Type B pancreatic cell (in vitro differentiated cells): ENCODE results near the gene NIPSNAP3A. TPM values are rescaled to one million over a fixed set of nuclear protein-coding genes. Genes with fewer than 3 reads are reported as not detected.

Experiments used
- DNase-seq: peaks from one replicate; pipeline ENCODE4 v3.0.0; 2021; ENCODE audit warnings: mixed read lengths; ENCODE audit not compliant: unreplicated experiment; ENCODE audit errors: extremely low spot score
- H3K27ac Mint-ChIP-seq: 2 replicates; pipeline ENCODE4 v1.8.0; 2021; ENCODE audit warnings: mild to moderate bottlenecking, mixed read lengths
- H3K27me3 Mint-ChIP-seq: 2 replicates; pipeline ENCODE4 v1.8.0; 2021; ENCODE audit warnings: mixed read lengths
- H3K36me3 Mint-ChIP-seq: 2 replicates; pipeline ENCODE4 v1.8.0; 2021; ENCODE audit warnings: mixed read lengths
- H3K4me1 Mint-ChIP-seq: one replicate; pipeline ENCODE4 v1.8.0; 2021; ENCODE audit warnings: mixed read lengths; ENCODE audit not compliant: unreplicated experiment
- H3K4me3 Mint-ChIP-seq: 2 replicates; pipeline ENCODE4 v1.8.0; 2021; ENCODE audit warnings: mild to moderate bottlenecking, mixed read lengths
- H3K9me3 Mint-ChIP-seq: 2 replicates; pipeline ENCODE4 v1.8.0; 2021; ENCODE audit warnings: mixed read lengths
- total RNA-seq: library from RNA; stranded (reverse); gene quantifications from 2 replicates; pipeline ENCODE4 v1.2.1, GENCODE V29; 2021; ENCODE audit warnings: low replicate concordance
- TF ChIP-seq, protein P1 (sequence below): fragments of 200-600 bp; sonication (generic); conservative IDR thresholded peaks from 2 replicates; pipeline ENCODE4 v1.5.0; 2021; ENCODE audit warnings: antibody characterized with exemption, mild to moderate bottlenecking

Gene NIPSNAP3A
- total RNA-seq, 1 donor from 2014 or later, result 17.1 TPM

- no peaks in the 10 kb centered on the region for H3K27me3 Mint-ChIP-seq
- peaks cover 4% of the 10 kb centered on the region for H3K4me1 Mint-ChIP-seq
- no peaks in the 10 kb centered on the region for H3K36me3 Mint-ChIP-seq
- TF ChIP-seq, protein P1, sequence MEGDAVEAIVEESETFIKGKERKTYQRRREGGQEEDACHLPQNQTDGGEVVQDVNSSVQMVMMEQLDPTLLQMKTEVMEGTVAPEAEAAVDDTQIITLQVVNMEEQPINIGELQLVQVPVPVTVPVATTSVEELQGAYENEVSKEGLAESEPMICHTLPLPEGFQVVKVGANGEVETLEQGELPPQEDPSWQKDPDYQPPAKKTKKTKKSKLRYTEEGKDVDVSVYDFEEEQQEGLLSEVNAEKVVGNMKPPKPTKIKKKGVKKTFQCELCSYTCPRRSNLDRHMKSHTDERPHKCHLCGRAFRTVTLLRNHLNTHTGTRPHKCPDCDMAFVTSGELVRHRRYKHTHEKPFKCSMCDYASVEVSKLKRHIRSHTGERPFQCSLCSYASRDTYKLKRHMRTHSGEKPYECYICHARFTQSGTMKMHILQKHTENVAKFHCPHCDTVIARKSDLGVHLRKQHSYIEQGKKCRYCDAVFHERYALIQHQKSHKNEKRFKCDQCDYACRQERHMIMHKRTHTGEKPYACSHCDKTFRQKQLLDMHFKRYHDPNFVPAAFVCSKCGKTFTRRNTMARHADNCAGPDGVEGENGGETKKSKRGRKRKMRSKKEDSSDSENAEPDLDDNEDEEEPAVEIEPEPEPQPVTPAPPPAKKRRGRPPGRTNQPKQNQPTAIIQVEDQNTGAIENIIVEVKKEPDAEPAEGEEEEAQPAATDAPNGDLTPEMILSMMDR, result no peak
- H3K27ac Mint-ChIP-seq, result no peak overlapping the region
- no peak overlapping the region for H3K4me3 Mint-ChIP-seq
- DNase-seq, result no peak
- no peaks in the 10 kb centered on the region for H3K9me3 Mint-ChIP-seq
These were observed 6.9 kb upstream of the NIPSNAP3A start for GRCh38 chr9:104740621-104741020.

GRCh38 chr9:104743376-104743985, 4.0 kb upstream of the NIPSNAP3A start:
- TF ChIP-seq, protein P1, result peak; percentile 87
- H3K4me1 Mint-ChIP-seq, result peaks cover 8% of the 10 kb centered on the region
- peaks cover 3% of the 10 kb centered on the region for H3K27me3 Mint-ChIP-seq
- H3K9me3 Mint-ChIP-seq, result no peaks in the 10 kb centered on the region
- no peak for DNase-seq
- H3K27ac Mint-ChIP-seq, result no peak overlapping the region
- no peaks in the 10 kb centered on the region for H3K36me3 Mint-ChIP-seq
- no peak overlapping the region for H3K4me3 Mint-ChIP-seq

- Mint-ChIP-seq H3K4me3 (peak overlapping the region; percentile 53), H3K4me1 (peaks cover 11% of the 10 kb centered on the region), H3K27ac (no peak overlapping the region), H3K9me3 (no peaks in the 10 kb centered on the region), H3K36me3 (no peaks in the 10 kb centered on the region), H3K27me3 (peaks cover 3% of the 10 kb centered on the region)
- DNase-seq, result no peak
- TF ChIP-seq, protein P1, result no peak
These were observed 1.6 kb upstream of the NIPSNAP3A start for GRCh38 chr9:104745852-104746251.

DNA sequence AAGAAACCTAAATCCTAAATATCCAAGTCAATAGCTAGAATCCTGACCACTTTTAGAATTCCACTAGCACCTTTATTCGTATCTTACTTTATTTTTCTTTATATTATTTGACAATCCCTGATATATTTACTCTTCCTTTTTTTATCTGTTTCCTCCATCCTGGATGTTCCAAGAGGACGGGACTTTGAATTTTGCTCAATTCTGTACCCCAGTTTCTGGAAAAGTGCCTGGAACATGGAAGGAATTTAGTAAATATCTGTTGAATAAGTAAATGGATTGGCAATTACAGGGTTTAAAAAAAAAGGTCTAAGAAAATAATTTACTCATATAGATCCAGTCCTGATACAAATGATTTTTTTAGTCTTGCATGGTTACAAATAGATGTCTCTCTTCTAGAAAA, 1.2 kb upstream of the NIPSNAP3A start:
- H3K27ac Mint-ChIP-seq, result no peak overlapping the region
- peak overlapping the region; percentile 26 for H3K4me3 Mint-ChIP-seq
- no peak for DNase-seq
- H3K9me3 Mint-ChIP-seq, result no peaks in the 10 kb centered on the region
- H3K36me3 Mint-ChIP-seq, result no peaks in the 10 kb centered on the region
- H3K4me1 Mint-ChIP-seq, result peaks cover 11% of the 10 kb centered on the region
- TF ChIP-seq, protein P1, result no peak
- peaks cover 3% of the 10 kb centered on the region for H3K27me3 Mint-ChIP-seq

GRCh38 chr9:104746798-104747197, 685 bp upstream of the NIPSNAP3A start:
- H3K36me3 Mint-ChIP-seq, result no peaks in the 10 kb centered on the region
- peaks cover 3% of the 10 kb centered on the region for H3K27me3 Mint-ChIP-seq
- peaks cover 11% of the 10 kb centered on the region for H3K4me1 Mint-ChIP-seq
- peak overlapping the region; percentile 96 for H3K27ac Mint-ChIP-seq
- no peak for DNase-seq
- no peaks in the 10 kb centered on the region for H3K9me3 Mint-ChIP-seq
- TF ChIP-seq, protein P1, result no peak
- H3K4me3 Mint-ChIP-seq, result peak overlapping the region; percentile 97

DNA sequence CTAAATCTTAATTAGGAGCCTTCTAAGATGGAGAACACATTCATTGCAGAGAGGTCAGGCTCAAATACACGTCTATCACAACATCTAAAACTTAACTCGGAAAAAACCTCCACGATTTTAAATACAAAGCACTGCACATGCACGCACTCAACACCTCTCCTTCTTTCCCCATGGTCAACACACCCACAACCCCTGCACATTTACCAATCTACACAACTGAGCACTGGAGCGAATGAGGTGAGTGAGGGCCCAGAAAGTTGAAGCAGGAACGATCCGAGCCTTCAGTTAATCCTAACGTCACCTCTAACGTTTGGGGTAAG, 278 bp upstream of the NIPSNAP3A start:
- peak overlapping the region; percentile 96 for H3K27ac Mint-ChIP-seq
- H3K4me3 Mint-ChIP-seq, result peak overlapping the region; percentile 97
- H3K4me1 Mint-ChIP-seq, result peaks cover 11% of the 10 kb centered on the region
- DNase-seq, result no peak
- H3K9me3 Mint-ChIP-seq, result no peaks in the 10 kb centered on the region
- peaks cover 4% of the 10 kb centered on the region for H3K36me3 Mint-ChIP-seq
- peaks cover 3% of the 10 kb centered on the region for H3K27me3 Mint-ChIP-seq
- TF ChIP-seq, protein P1, result no peak
